SK-N-SH (cell line): ENCODE measurements around the gene EIF2B4.

Experiments used
- CHD2 ChIP-seq: fragments of 150-350 bp; IDR thresholded peaks from 2 replicates; pipeline ENCODE4 v1.6.1; 2018; ENCODE audit warnings: low read length; ENCODE audit not compliant: partially characterized antibody
- CTCF ChIP-seq: fragments of 200-600 bp; sonication (generic); IDR thresholded peaks from 2 replicates; pipeline ENCODE4 v1.6.1; 2017; ENCODE audit warnings: antibody characterized with exemption, mild to moderate bottlenecking, moderate library complexity
- EP300 ChIP-seq, 2 experiments: IDR thresholded peaks; 2 replicates each; pipeline versions ENCODE4 v1.4.0 to v1.6.1; 2012; ENCODE audit warnings: borderline replicate concordance in 1 of 2, low read depth in 1 of 2, low read length in 1 of 2
- EZH2phosphoT487 ChIP-seq: fragments of 200-600 bp; sonication (generic); IDR thresholded peaks from 2 replicates; pipeline ENCODE4 v1.6.1; 2017; ENCODE audit warnings: low read depth, mixed run types, mild to moderate bottlenecking, antibody characterized with exemption, moderate library complexity, borderline replicate concordance
- MEF2A ChIP-seq: IDR thresholded peaks from 2 replicates; pipeline ENCODE4 v1.4.0; 2012; ENCODE audit warnings: low read depth, borderline replicate concordance
- NFIC ChIP-seq: IDR thresholded peaks from 2 replicates; pipeline ENCODE4 v1.4.0; 2012; ENCODE audit warnings: borderline replicate concordance
- POLR2AphosphoS5 ChIP-seq: IDR thresholded peaks from 2 replicates; pipeline ENCODE4 v1.6.1; 2012; ENCODE audit warnings: low read depth, low read length
- RAD21 ChIP-seq: IDR thresholded peaks from 2 replicates; pipeline ENCODE4 v1.6.1; 2012; ENCODE audit warnings: mild to moderate bottlenecking, low read length
- REST ChIP-seq: IDR thresholded peaks from 2 replicates; pipeline ENCODE4 v1.6.1; 2012; ENCODE audit warnings: mild to moderate bottlenecking, low read depth, low read length, moderate library complexity
- SMC3 ChIP-seq: IDR thresholded peaks from 2 replicates; pipeline ENCODE4 v1.6.1; 2012; ENCODE audit warnings: low read depth, low read length, improper control_type of control experiment
- TCF12 ChIP-seq: IDR thresholded peaks from 2 replicates; pipeline ENCODE4 v1.4.0; 2012

GRCh38 chr2:27336173-27336572 is 34.0 kb downstream of the EIF2B4 start:
- no peak for TF ChIP-seq MEF2A
- TF ChIP-seq REST: no peak
- TF ChIP-seq POLR2AphosphoS5: no peak
- TF ChIP-seq CTCF: no peak
- TF ChIP-seq EP300 (IDR thresholded peaks at IDR 0.05; ENCODE audit: borderline replicate concordance in 1 of 2, low read depth in 1 of 2, low read length in 1 of 2): no peak
- TF ChIP-seq NFIC: no peak
- TF ChIP-seq RAD21: no peak
- no peak for TF ChIP-seq TCF12
- TF ChIP-seq SMC3: no peak
- no peak for TF ChIP-seq EZH2phosphoT487
- TF ChIP-seq CHD2: no peak
